Stimulated activated CD8-positive, alpha-beta memory T cell treated with anti-CD3 and anti-CD28 coated beads, Interleukin-2, amount 100 ng/mL, for 1 hour (primary cell): ENCODE measurements around the gene IFI44.

Experiments
- DNase-seq, 2 donors: peaks; one replicate each; pipeline ENCODE4 v3.0.0-alpha.2; 2020; ENCODE audit warnings: low read depth in 2 of 2

Gene IFI44

GRCh38 chr1:78651241-78651640, 1.6 kb downstream of the IFI44 start:
- DNase-seq, result no peak

GRCh38 chr1:78652019-78652560, 2.5 kb downstream of the IFI44 start:
- no peak for DNase-seq

- DNase-seq, result no peak
Measured at GRCh38 chr1:78658901-78659300, 9.3 kb downstream of the IFI44 start.

- DNase-seq, result no peak
Measured at GRCh38 chr1:78663923-78664322, 14.3 kb downstream of the IFI44 start.

GRCh38 chr1:78664763-78665162, 15.1 kb downstream of the IFI44 start:
- no peak for DNase-seq

GRCh38 chr1:78665809-78666208, 16.2 kb downstream of the IFI44 start:
- no peak for DNase-seq

- no peak for DNase-seq
Measured at GRCh38 chr1:78667939-78668338, 18.3 kb downstream of the IFI44 start.

- DNase-seq, result no peak
Measured at GRCh38 chr1:78668427-78668826, 18.8 kb downstream of the IFI44 start.

- no peak for DNase-seq
Measured at GRCh38 chr1:78672428-78672827, 22.8 kb downstream of the IFI44 start.

- no peak for DNase-seq
Measured at GRCh38 chr1:78673120-78673519, 23.5 kb downstream of the IFI44 start.

GRCh38 chr1:78676347-78676982, 26.8 kb downstream of the IFI44 start:
- peak; percentile 2 to 30 for DNase-seq

GRCh38 chr1:78676993-78677392, 27.4 kb downstream of the IFI44 start:
- no peak for DNase-seq

GRCh38 chr1:78677788-78678187, 28.2 kb downstream of the IFI44 start:
- no peak for DNase-seq

GRCh38 chr1:78678324-78678723, 28.7 kb downstream of the IFI44 start:
- DNase-seq, result no peak

- DNase-seq, result no peak
Measured at GRCh38 chr1:78681265-78681664, 31.6 kb downstream of the IFI44 start.

- DNase-seq, result no peak
Measured at GRCh38 chr1:78682496-78682895, 32.9 kb downstream of the IFI44 start.

- no peak for DNase-seq
Measured at GRCh38 chr1:78683079-78683478, 33.4 kb downstream of the IFI44 start.

- no peak for DNase-seq
Measured at GRCh38 chr1:78687315-78687714, 37.7 kb downstream of the IFI44 start.

- no peak for DNase-seq
Measured at GRCh38 chr1:78687914-78688313, 38.3 kb downstream of the IFI44 start.

GRCh38 chr1:78688697-78689096, 39.1 kb downstream of the IFI44 start:
- no peak for DNase-seq

- DNase-seq, result no peak
Measured at GRCh38 chr1:78690516-78690915, 40.9 kb downstream of the IFI44 start.

- DNase-seq, result no peak
Measured at GRCh38 chr1:78691995-78692747, 42.5 kb downstream of the IFI44 start.

GRCh38 chr1:78699813-78700212, 50.2 kb downstream of the IFI44 start:
- no peak for DNase-seq
